ENCODE measurements around the gene C6orf136. TPM values are rescaled to one million over a fixed set of nuclear protein-coding genes. Genes with fewer than 3 reads are reported as not detected.

C6orf136 gene
- total and polyA plus RNA-seq, 8 donors, result 7.3 to 126 (median 23.4) TPM

Other genes with a start within 250 kb of the C6orf136 start
- gene HLA-E, start 157.6 kb upstream of the C6orf136 start, total RNA-seq, result 100 to 1,000 TPM; 182 to 566 (median 272) TPM
- gene HLA-E, start 157.6 kb upstream of the C6orf136 start, polyA plus RNA-seq, result 100 to 1,000 TPM; 120 to 300 (median 121) TPM
- gene GNL1, start 90.6 kb upstream of the C6orf136 start, total RNA-seq, result 10 to 100 TPM; 12.7 to 39.7 (median 19.2) TPM
- 10 to 100 TPM; 42.6 to 53.3 (median 48.9) TPM for gene GNL1, start 90.6 kb upstream of the C6orf136 start, polyA plus RNA-seq
- 10 to 100 TPM in 2 of 5 donors, under 1 TPM in 1, not detected in 2; 0.89 to 10.7 (median 10.5) TPM for gene PRR3, start 89.8 kb upstream of the C6orf136 start, total RNA-seq
- gene PRR3, start 89.8 kb upstream of the C6orf136 start, polyA plus RNA-seq, result 1 to 10 TPM; 4.1 to 7.1 (median 5.5) TPM
- 10 to 100 TPM in 4 of 5 donors, 1 to 10 TPM in 1; 7.6 to 32.6 (median 28.3) TPM for gene ABCF1, start 75.7 kb upstream of the C6orf136 start, total RNA-seq
- gene ABCF1, start 75.7 kb upstream of the C6orf136 start, polyA plus RNA-seq, result 10 to 100 TPM; 17.1 to 28.0 (median 26.8) TPM
- gene PPP1R10, start 29.9 kb upstream of the C6orf136 start, total RNA-seq, result 100 to 1,000 TPM in 2 of 5 donors, 10 to 100 TPM in 3; 27.4 to 164 (median 50.1) TPM
- gene PPP1R10, start 29.9 kb upstream of the C6orf136 start, polyA plus RNA-seq, result 10 to 100 TPM in 2 of 3 donors, 1 to 10 TPM in 1; 9.9 to 20.2 (median 17.7) TPM
- gene MRPS18B, start 29.3 kb upstream of the C6orf136 start, total RNA-seq, result 10 to 100 TPM in 4 of 5 donors, 1 to 10 TPM in 1; 6.4 to 54.8 (median 28.5) TPM
- 10 to 100 TPM; 51.3 to 71.2 (median 61.6) TPM for gene MRPS18B, start 29.3 kb upstream of the C6orf136 start, polyA plus RNA-seq
- 10 to 100 TPM in 1 of 5 donors, 1 to 10 TPM in 3, not detected in 1; 3.0 to 11.6 (median 5.2) TPM for gene ATAT1, start 20.3 kb upstream of the C6orf136 start, total RNA-seq
- 1 to 10 TPM; 5.3 to 7.5 (median 5.7) TPM for gene ATAT1, start 20.3 kb upstream of the C6orf136 start, polyA plus RNA-seq
- gene DHX16, start 25.9 kb downstream of the C6orf136 start, total RNA-seq, result 10 to 100 TPM; 22.0 to 67.0 (median 30.1) TPM
- gene DHX16, start 25.9 kb downstream of the C6orf136 start, polyA plus RNA-seq, result 10 to 100 TPM; 18.3 to 34.0 (median 23.4) TPM
- 10 to 100 TPM in 4 of 5 donors, 1 to 10 TPM in 1; 9.0 to 20.1 (median 12.8) TPM for gene PPP1R18, start 39.5 kb downstream of the C6orf136 start, total RNA-seq
- gene PPP1R18, start 39.5 kb downstream of the C6orf136 start, polyA plus RNA-seq, result 10 to 100 TPM; 24.7 to 40.3 (median 32.2) TPM
- gene NRM, start 43.9 kb downstream of the C6orf136 start, total RNA-seq, result 1 to 10 TPM in 4 of 5 donors, under 1 TPM in 1; 0.92 to 6.4 (median 2.9) TPM
- gene NRM, start 43.9 kb downstream of the C6orf136 start, polyA plus RNA-seq, result 10 to 100 TPM in 1 of 3 donors, 1 to 10 TPM in 2; 4.1 to 15.8 (median 8.5) TPM
- gene MDC1, start 70.1 kb downstream of the C6orf136 start, total RNA-seq, result 100 to 1,000 TPM in 2 of 5 donors, 10 to 100 TPM in 2, 1 to 10 TPM in 1; 9.6 to 153 (median 99.2) TPM
- 1 to 10 TPM; 3.8 to 8.7 (median 4.2) TPM for gene MDC1, start 70.1 kb downstream of the C6orf136 start, polyA plus RNA-seq
- gene TUBB, start 73.2 kb downstream of the C6orf136 start, total RNA-seq, result 100 to 1,000 TPM in 4 of 5 donors, 10 to 100 TPM in 1; 67.5 to 177 (median 109) TPM
- 100 to 1,000 TPM; 127 to 223 (median 183) TPM for gene TUBB, start 73.2 kb downstream of the C6orf136 start, polyA plus RNA-seq
- gene FLOT1, start 95.6 kb downstream of the C6orf136 start, total RNA-seq, result 100 to 1,000 TPM in 2 of 5 donors, 10 to 100 TPM in 3; 40.6 to 201 (median 74.7) TPM
- gene FLOT1, start 95.6 kb downstream of the C6orf136 start, polyA plus RNA-seq, result 100 to 1,000 TPM; 145 to 178 (median 151) TPM
- 100 to 1,000 TPM in 2 of 5 donors, 10 to 100 TPM in 3; 16.5 to 144 (median 92.8) TPM for gene IER3, start 97.4 kb downstream of the C6orf136 start, total RNA-seq
- 100 to 1,000 TPM; 112 to 187 (median 147) TPM for gene IER3, start 97.4 kb downstream of the C6orf136 start, polyA plus RNA-seq
- 100 to 1,000 TPM in 3 of 5 donors, 10 to 100 TPM in 2; 51.3 to 144 (median 109) TPM for gene DDR1, start 237.4 kb downstream of the C6orf136 start, total RNA-seq
- gene DDR1, start 237.4 kb downstream of the C6orf136 start, polyA plus RNA-seq, result 10 to 100 TPM; 17.6 to 88.7 (median 49.4) TPM

All from stomach (tissue), 8 donors.